OCI-LY3 (cell line): Measurements from ENCODE around the gene GFI1B.
"Not testable (repeated sequence)": the region's sequence is repeated elsewhere in the genome, so short reads cannot be mapped to it uniquely, and the experiment has no call there.

Source experiments
- H2AFZ ChIP-seq: fragments of 200-600, 300-600 bp; shearing (Covaris generic); 2 replicates; pipeline ENCODE4 v1.6.0; 2014; ENCODE audit warnings: antibody characterized with exemption, low read depth, low read length
- H3K27ac ChIP-seq: fragments of 200-600, 300-600 bp; sonication (generic); 2 replicates; pipeline ENCODE4 v1.5.1; 2014; ENCODE audit warnings: mild to moderate bottlenecking, low read length, moderate library complexity, mixed read lengths
- H3K27me3 ChIP-seq: fragments of 200-600, 300-600 bp; sonication (generic); 2 replicates; pipeline ENCODE4 v1.6.1; 2014; ENCODE audit warnings: low read depth, low read length, mixed read lengths
- H3K36me3 ChIP-seq: fragments of 200-600, 300-600 bp; sonication (generic); replicated peaks from 2 replicates; pipeline ENCODE3; 2014; ENCODE audit warnings: low read depth, low read length, mixed read lengths
- H3K4me1 ChIP-seq: fragments of 300-600, 200-600 bp; sonication (generic); 2 replicates; pipeline ENCODE4 v1.6.1; 2014; ENCODE audit warnings: low read length, mixed read lengths
- H3K4me2 ChIP-seq: fragments of 200-600, 300-600 bp; sonication (generic); 2 replicates; pipeline ENCODE4 v1.6.1; 2014; ENCODE audit warnings: low read length, mixed read lengths
- H3K4me3 ChIP-seq: fragments of 300-600, 200-600 bp; sonication (generic); 2 replicates; pipeline ENCODE4 v1.5.1; 2014; ENCODE audit warnings: antibody characterized with exemption, mild to moderate bottlenecking, low read length, moderate library complexity
- H3K79me2 ChIP-seq: fragments of 300-600, 200-600 bp; shearing (Covaris generic); 2 replicates; pipeline ENCODE4 v1.6.1; 2014; ENCODE audit warnings: mild to moderate bottlenecking, low read length, mixed read lengths
- H3K9ac ChIP-seq: fragments of 300-600, 200-600 bp; shearing (Covaris generic); 2 replicates; pipeline ENCODE4 v1.6.0; 2014; ENCODE audit warnings: mild to moderate bottlenecking, low read length, moderate library complexity
- H3K9me3 ChIP-seq: fragments of 200-600, 300-600 bp; shearing (Covaris generic); 2 replicates; pipeline ENCODE4 v1.6.1; 2014; ENCODE audit warnings: low read length, mixed read lengths; ENCODE audit not compliant: insufficient read depth
- H4K20me1 ChIP-seq: fragments of 200-600, 300-600 bp; sonication (generic); 2 replicates; pipeline ENCODE4 v1.6.1; 2016; ENCODE audit warnings: low read length, mixed read lengths; ENCODE audit not compliant: insufficient read depth
- CTCF ChIP-seq: fragments of 200-600, 300-600 bp; sonication (generic); IDR thresholded peaks from 2 replicates; pipeline ENCODE4 v1.5.1; 2014; ENCODE audit warnings: antibody characterized with exemption, low read length, low read depth
- EZH2phosphoT487 ChIP-seq: fragments of 200-600 bp; shearing (Covaris generic); IDR thresholded peaks from 2 replicates; pipeline ENCODE4 v1.6.1; 2018; ENCODE audit warnings: antibody characterized with exemption, mixed run types, low read depth

Gene GFI1B

GRCh38 chr9:132965478-132965877, 13.0 kb upstream of the GFI1B start:
- Histone ChIP-seq H3K4me1 (peaks cover 4% of the 10 kb centered on the region), H3K27ac (no peak overlapping the region), H3K9ac (no peak overlapping the region), H3K4me3 (no peak overlapping the region), H3K79me2 (no peaks in the 10 kb centered on the region), H2AFZ (no peak overlapping the region), H3K36me3 (no peaks in the 10 kb centered on the region), H4K20me1 (no peaks in the 10 kb centered on the region), H3K27me3 (no peaks in the 10 kb centered on the region; the same call in 1 of the 2 replicates), H3K9me3 (no peaks in the 10 kb centered on the region), H3K4me2 (no peak overlapping the region)
- TF ChIP-seq CTCF (no peak), EZH2phosphoT487 (no peak)

- not testable (repeated sequence) for H2AFZ ChIP-seq, H3K4me2 ChIP-seq, H3K9ac ChIP-seq, H3K27ac ChIP-seq, H3K4me3 ChIP-seq, H3K79me2 ChIP-seq, H3K36me3 ChIP-seq, H4K20me1 ChIP-seq, H3K9me3 ChIP-seq, H3K27me3 ChIP-seq
- peaks cover 12% of the 10 kb centered on the region for H3K4me1 ChIP-seq
These were observed 10.6 kb upstream of the GFI1B start for GRCh38 chr9:132967908-132968307.

GRCh38 chr9:132969783-132970182, 8.7 kb upstream of the GFI1B start:
- Histone ChIP-seq H4K20me1 (no peaks in the 10 kb centered on the region), H3K27me3 (peaks cover 3% of the 10 kb centered on the region), H3K4me2 (no peak overlapping the region), H3K36me3 (no peaks in the 10 kb centered on the region), H3K4me3 (no peak overlapping the region), H3K4me1 (peaks cover 12% of the 10 kb centered on the region), H2AFZ (no peak overlapping the region), H3K9me3 (no peaks in the 10 kb centered on the region), H3K9ac (no peak overlapping the region), H3K79me2 (no peaks in the 10 kb centered on the region), H3K27ac (no peak overlapping the region)
- TF ChIP-seq EZH2phosphoT487 (no peak), CTCF (no peak)

- no peaks in the 10 kb centered on the region for H3K36me3 ChIP-seq
- no peaks in the 10 kb centered on the region for H3K79me2 ChIP-seq
- peaks cover 7% of the 10 kb centered on the region for H3K27me3 ChIP-seq
- H4K20me1 ChIP-seq = no peaks in the 10 kb centered on the region
- 0 out of 2 replicates have a peak overlapping the region, but pooled peaks have one; percentile 27 for H3K4me3 ChIP-seq
- H3K27ac ChIP-seq = no peak overlapping the region
- no peak for TF ChIP-seq EZH2phosphoT487
- TF ChIP-seq CTCF = no peak
- H3K9me3 ChIP-seq = no peaks in the 10 kb centered on the region
- peak overlapping the region; percentile 86 for H2AFZ ChIP-seq
- peaks cover 12% of the 10 kb centered on the region for H3K4me1 ChIP-seq
- H3K4me2 ChIP-seq = peak overlapping the region; percentile 52
- H3K9ac ChIP-seq = no peak overlapping the region
These were observed 8.0 kb upstream of the GFI1B start for GRCh38 chr9:132970324-132971062.
